Measurements from ENCODE around the gene CCDC30.

DNA sequence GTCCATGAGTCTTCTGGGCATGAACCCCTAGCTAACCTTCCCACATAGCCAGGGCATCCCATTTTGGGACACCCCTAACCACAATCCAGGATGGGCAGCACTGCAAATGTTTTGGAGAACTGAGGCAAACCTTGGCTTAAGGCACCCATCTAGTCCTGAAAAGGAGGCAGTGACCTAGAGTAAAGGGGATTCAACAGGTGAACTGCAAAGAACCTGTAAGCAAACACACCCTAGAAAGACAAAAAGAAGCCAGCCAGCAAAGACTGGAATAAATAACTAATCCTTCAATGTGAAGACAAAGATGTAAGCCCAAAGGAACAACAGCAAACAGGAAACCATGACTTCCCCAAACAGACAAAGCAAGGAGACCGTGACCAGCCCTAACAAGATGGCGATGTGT, 138.4 kb downstream of the CCDC30 start:
- TF ChIP-seq, protein P1, sequence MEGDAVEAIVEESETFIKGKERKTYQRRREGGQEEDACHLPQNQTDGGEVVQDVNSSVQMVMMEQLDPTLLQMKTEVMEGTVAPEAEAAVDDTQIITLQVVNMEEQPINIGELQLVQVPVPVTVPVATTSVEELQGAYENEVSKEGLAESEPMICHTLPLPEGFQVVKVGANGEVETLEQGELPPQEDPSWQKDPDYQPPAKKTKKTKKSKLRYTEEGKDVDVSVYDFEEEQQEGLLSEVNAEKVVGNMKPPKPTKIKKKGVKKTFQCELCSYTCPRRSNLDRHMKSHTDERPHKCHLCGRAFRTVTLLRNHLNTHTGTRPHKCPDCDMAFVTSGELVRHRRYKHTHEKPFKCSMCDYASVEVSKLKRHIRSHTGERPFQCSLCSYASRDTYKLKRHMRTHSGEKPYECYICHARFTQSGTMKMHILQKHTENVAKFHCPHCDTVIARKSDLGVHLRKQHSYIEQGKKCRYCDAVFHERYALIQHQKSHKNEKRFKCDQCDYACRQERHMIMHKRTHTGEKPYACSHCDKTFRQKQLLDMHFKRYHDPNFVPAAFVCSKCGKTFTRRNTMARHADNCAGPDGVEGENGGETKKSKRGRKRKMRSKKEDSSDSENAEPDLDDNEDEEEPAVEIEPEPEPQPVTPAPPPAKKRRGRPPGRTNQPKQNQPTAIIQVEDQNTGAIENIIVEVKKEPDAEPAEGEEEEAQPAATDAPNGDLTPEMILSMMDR (IDR thresholded peaks at IDR 0.05; ENCODE audit: low read depth, low read length), result no peak
- TF ChIP-seq POLR2A (IDR thresholded peaks at IDR 0.05; ENCODE audit: extremely low read depth, insufficient read length) (no peak), MYC (IDR thresholded peaks at IDR 0.05; ENCODE audit: low read depth, low read length) (no peak)
